NOMO-1 treated with DMSO at 0.1 percent for 48 hours (cell line): Measurements from ENCODE around the gene CYB5B.

Experiments used
- DNase-seq: peaks from one replicate; lab custom pipeline; 2025; ENCODE audit not compliant: unreplicated experiment; lab: John Stamatoyannopoulos, UW

The CYB5B gene

GRCh38 chr16:69513180-69513966, 89.0 kb downstream of the CYB5B start:
- no peak for DNase-seq

GRCh38 chr16:69514356-69514755, 89.9 kb downstream of the CYB5B start:
- peak; percentile 94 for DNase-seq
